ENCODE data around the gene CDH23.
A peak's percentile ranks its signal among the peaks of the same experiment; 100 is the strongest.

The CDH23 gene

GRCh38 chr10:71767420-71768035 lies 370.8 kb downstream of the CDH23 start:
- no peak for DNase-seq

GRCh38 chr10:71769279-71769823 lies 372.6 kb downstream of the CDH23 start:
- peak; percentile 50 to 56 for DNase-seq

GRCh38 chr10:71770255-71770654 lies 373.5 kb downstream of the CDH23 start:
- DNase-seq: no peak

GRCh38 chr10:71770789-71771188 lies 374.1 kb downstream of the CDH23 start:
- no peak for DNase-seq

- no peak for DNase-seq
Measured at GRCh38 chr10:71771204-71771603, 374.5 kb downstream of the CDH23 start.

- peak in 1 of 2 donors; percentile 46 for DNase-seq
Measured at GRCh38 chr10:71771821-71772617, 375.3 kb downstream of the CDH23 start.

GRCh38 chr10:71772832-71773220 lies 376.1 kb downstream of the CDH23 start:
- DNase-seq: no peak

- peak; percentile 90 to 96 for DNase-seq
Measured at GRCh38 chr10:71773221-71773971, 376.7 kb downstream of the CDH23 start, which contains the start of gene VSIR. Gene VSIR (minus strand): TSS chr10:71773520. CDS start chr10:71773439, 81 bp downstream.

- peak in 1 of 2 donors; percentile 51 for DNase-seq
Measured at GRCh38 chr10:71774916-71775702, 378.4 kb downstream of the CDH23 start.

- DNase-seq: no peak
Measured at GRCh38 chr10:71776481-71776925, 379.8 kb downstream of the CDH23 start.

- DNase-seq: no peak
Measured at GRCh38 chr10:71777213-71777985, 380.7 kb downstream of the CDH23 start.

- no peak for DNase-seq
Measured at GRCh38 chr10:71778071-71778825, 381.5 kb downstream of the CDH23 start.

GRCh38 chr10:71779641-71780040 lies 382.9 kb downstream of the CDH23 start:
- no peak for DNase-seq

- no peak for DNase-seq
Measured at GRCh38 chr10:71780156-71780555, 383.4 kb downstream of the CDH23 start.

GRCh38 chr10:71780719-71781118 lies 384.0 kb downstream of the CDH23 start:
- DNase-seq: no peak

- DNase-seq: no peak
Measured at GRCh38 chr10:71782221-71782916, 385.6 kb downstream of the CDH23 start.

GRCh38 chr10:71782917-71783490 lies 386.3 kb downstream of the CDH23 start:
- no peak for DNase-seq

- DNase-seq: no peak
Measured at GRCh38 chr10:71783917-71784678, 387.4 kb downstream of the CDH23 start.
